ENCODE data around the gene TNFRSF14. TPM values are rescaled to one million over a fixed set of nuclear protein-coding genes. Genes with fewer than 3 reads are reported as not detected.
"Not testable (repeated sequence)": the region's sequence is repeated elsewhere in the genome, so short reads cannot be mapped to it uniquely, and the experiment has no call there.

TNFRSF14 gene
- total RNA-seq, 3 donors from 2014 or later, result 55.8 to 75.8 (median 67.8) TPM

DNA sequence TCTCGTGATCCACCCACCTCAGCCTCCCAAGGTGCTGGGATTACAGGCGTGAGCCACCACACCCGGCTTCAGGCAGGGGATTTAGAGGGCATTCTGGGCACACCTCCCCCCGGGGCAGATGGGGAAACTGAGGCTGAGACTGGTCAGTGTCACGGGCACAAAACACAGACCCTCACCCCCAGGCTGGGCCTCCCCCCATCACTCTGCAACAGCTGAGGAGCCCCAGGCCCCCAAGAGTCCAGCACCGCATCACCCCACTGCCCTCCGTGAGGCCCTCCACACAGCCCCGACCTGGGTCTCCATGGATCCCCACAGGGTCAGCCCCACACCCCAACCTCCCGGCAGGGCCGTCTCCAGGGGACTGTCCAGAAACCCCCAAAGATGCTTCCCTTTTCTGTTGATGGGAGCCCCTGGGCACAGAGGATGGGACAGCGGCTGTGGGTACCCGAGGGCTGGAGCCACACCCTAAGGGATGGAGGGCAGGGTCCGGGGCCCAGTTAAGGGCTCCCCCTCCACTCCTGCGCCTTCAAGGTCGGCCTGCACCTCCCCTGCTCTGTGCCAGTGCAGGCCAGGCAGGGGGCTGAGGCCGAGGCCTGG, 11.0 kb downstream of the TNFRSF14 start:
- intact Hi-C loops (cut with DNase I; ENCODE audit: low total_unique reads), result no loop called here
- Histone ChIP-seq H3K9me3 (no peaks in the 10 kb centered on the region), H3K4me3 (no peak overlapping the region), H3K36me3 (no peaks in the 10 kb centered on the region), H3K4me1 (no peaks in the 10 kb centered on the region), H3K27ac (no peak overlapping the region), H3K27me3 (peaks cover 0 to 7% of the 10 kb centered on the region in 2 donors)
- TF ChIP-seq POLR2A (IDR thresholded peaks at IDR 0.05), result no peak
- no peak for TF ChIP-seq POLR2AphosphoS5 (IDR thresholded peaks at IDR 0.05)
- TF ChIP-seq, protein P1, sequence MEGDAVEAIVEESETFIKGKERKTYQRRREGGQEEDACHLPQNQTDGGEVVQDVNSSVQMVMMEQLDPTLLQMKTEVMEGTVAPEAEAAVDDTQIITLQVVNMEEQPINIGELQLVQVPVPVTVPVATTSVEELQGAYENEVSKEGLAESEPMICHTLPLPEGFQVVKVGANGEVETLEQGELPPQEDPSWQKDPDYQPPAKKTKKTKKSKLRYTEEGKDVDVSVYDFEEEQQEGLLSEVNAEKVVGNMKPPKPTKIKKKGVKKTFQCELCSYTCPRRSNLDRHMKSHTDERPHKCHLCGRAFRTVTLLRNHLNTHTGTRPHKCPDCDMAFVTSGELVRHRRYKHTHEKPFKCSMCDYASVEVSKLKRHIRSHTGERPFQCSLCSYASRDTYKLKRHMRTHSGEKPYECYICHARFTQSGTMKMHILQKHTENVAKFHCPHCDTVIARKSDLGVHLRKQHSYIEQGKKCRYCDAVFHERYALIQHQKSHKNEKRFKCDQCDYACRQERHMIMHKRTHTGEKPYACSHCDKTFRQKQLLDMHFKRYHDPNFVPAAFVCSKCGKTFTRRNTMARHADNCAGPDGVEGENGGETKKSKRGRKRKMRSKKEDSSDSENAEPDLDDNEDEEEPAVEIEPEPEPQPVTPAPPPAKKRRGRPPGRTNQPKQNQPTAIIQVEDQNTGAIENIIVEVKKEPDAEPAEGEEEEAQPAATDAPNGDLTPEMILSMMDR (IDR thresholded peaks at IDR 0.05), result no peak
- no peak for DNase-seq (ENCODE audit: low spot score in 2 of 2)

DNA sequence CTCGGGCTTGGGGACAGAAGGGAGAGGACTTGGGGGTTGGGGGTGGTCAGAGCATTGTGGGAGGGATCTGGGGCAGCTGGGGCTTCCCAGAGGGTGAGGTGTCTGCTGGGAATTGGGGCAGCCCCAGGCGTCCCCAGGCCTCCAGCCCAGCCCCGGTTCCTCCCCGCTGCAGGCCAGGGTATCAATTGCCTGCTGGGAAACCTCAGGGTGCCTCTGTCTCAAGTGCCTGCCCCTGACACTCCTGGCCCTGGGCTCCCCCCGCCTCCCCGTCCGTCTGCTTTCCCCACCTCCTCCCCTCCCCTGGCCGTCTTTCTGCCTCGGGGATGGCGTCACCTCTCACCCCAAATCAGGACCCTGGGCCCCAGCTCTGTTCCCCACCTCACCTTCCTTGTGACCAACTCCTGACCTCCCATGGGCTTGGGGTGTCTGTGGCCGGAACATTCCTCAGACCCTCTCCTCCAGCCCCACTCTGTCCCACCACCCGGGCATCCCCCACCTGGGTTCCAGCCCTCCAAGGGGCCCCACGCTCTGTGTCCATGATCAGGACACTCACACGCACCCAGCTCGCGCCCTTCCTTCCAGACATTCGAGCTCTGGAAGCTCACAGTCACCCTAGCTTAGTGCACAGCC, 12.1 kb downstream of the TNFRSF14 start:
- H3K27me3 ChIP-seq, result not testable (repeated sequence)

DNA sequence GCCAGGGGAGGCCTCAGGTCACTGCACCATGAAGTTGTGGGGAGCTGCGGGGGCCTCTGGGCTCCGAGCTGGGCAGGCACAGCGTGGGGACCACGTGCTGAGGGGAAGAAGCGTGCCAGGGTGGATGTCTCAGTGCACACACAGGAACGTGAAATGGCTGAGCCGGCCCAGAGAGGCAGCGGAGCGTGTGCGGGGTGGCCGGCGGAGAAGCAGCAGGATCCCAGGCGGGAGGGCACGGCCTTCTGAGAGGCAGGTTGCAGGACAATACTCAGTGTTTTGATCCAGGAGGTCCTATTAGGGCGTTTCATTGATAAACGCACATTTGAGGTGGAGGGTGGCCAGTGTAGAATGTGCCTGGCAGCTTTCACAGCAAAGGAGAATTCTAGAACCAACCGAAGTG, 12.9 kb downstream of the TNFRSF14 start:
- Histone ChIP-seq H3K27ac (no peak overlapping the region), H3K9me3 (peaks cover 0 to 5% of the 10 kb centered on the region in 2 donors), H3K27me3 (peaks cover 0 to 7% of the 10 kb centered on the region in 2 donors), H3K36me3 (no peaks in the 10 kb centered on the region), H3K4me1 (no peaks in the 10 kb centered on the region), H3K4me3 (no peak overlapping the region)
- DNase-seq (ENCODE audit: low spot score in 2 of 2), result no peak
- TF ChIP-seq POLR2AphosphoS5 (IDR thresholded peaks at IDR 0.05) (no peak), POLR2A (IDR thresholded peaks at IDR 0.05) (no peak)
- TF ChIP-seq, protein P1 (IDR thresholded peaks at IDR 0.05), result no peak
- intact Hi-C loops (cut with DNase I; ENCODE audit: low total_unique reads), result no loop called here

More for the DNA sequence above, 12.1 kb downstream of the TNFRSF14 start:
- DNase-seq (ENCODE audit: low spot score in 2 of 2); intact Hi-C loops (cut with DNase I; ENCODE audit: low total_unique reads); H3K36me3 ChIP-seq; H3K4me3 ChIP-seq; H3K4me1 ChIP-seq; H3K9me3 ChIP-seq; H3K27ac ChIP-seq: not testable (repeated sequence)

DNA sequence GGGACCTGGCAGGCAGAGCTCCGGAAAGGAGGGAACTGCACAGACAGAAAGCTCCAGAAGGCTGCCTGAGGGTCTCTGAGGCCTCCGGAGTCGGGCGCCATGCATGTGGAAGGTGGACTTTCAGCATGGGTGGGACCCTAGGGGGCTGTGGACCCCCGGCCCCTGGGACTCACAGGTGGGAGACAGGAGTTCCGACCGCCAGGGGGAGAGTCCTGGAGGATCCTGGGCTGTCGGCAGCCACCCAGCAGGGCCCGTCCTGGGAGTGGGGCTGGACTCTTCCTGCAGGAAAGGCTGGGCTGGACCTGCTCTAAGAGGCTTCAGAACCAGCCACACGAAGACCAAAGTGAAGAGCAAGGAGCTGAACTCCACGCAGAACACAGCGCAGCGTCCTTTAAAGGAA, 13.5 kb downstream of the TNFRSF14 start:
- H3K4me3 ChIP-seq; H3K27me3 ChIP-seq; H3K9me3 ChIP-seq; intact Hi-C loops (cut with DNase I; ENCODE audit: low total_unique reads); H3K27ac ChIP-seq; H3K36me3 ChIP-seq; H3K4me1 ChIP-seq; DNase-seq (ENCODE audit: low spot score in 2 of 2): not testable (repeated sequence)

DNA sequence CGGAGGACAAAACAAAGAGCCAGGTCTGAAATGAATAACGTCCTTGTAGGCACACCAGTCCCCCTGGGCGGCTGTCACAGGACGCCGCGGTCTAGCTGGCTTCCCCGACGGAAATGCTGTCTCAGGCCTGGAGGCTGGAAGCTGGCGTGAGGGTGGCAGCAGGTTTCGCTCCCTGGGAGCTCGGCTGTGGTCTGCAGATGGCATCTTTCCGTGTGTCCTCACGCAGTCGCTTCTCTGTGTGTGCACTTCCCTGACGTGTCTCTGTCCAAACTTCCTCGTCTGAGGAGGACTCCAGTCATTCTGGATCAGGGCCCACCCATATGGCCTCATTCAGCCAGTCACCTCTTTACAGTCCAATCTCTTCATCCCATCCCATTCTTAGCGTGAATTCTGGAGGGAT, 14.2 kb downstream of the TNFRSF14 start:
- Histone ChIP-seq H3K4me3 (no peak overlapping the region), H3K27ac (no peak overlapping the region), H3K9me3 (peaks cover 0 to 5% of the 10 kb centered on the region in 2 donors), H3K36me3 (no peaks in the 10 kb centered on the region), H3K4me1 (no peaks in the 10 kb centered on the region), H3K27me3 (peaks cover 0 to 7% of the 10 kb centered on the region in 2 donors)
- DNase-seq (ENCODE audit: low spot score in 2 of 2), result no peak
- intact Hi-C loops (cut with DNase I; ENCODE audit: low total_unique reads), result no loop called here
- TF ChIP-seq, protein P1 (IDR thresholded peaks at IDR 0.05), result no peak
- TF ChIP-seq POLR2A (IDR thresholded peaks at IDR 0.05) (no peak), POLR2AphosphoS5 (IDR thresholded peaks at IDR 0.05) (no peak)

DNA sequence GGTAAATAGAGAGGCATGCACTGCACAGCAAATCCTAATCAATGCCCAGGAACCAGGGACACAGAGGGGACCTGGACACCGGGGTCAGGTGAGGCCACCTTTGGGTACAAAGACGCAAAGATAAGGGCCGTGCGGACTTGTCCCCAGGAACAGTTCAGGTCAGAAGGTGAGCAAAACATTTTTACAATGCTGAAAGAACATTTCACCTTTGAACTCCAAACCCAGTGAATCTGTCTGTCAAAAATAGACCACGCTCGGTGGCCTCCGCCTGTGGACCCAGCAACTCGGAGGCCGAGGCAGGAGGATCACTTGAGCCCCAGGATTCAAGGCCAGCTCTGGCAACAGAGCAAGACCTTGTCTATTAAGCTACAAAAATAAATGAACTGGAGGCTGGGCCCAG, 15.2 kb downstream of the TNFRSF14 start:
- no peak for TF ChIP-seq POLR2A (IDR thresholded peaks at IDR 0.05)
- H3K27ac ChIP-seq, result no peak overlapping the region
- peaks cover 0 to 5% of the 10 kb centered on the region in 2 donors for H3K9me3 ChIP-seq
- no peaks in the 10 kb centered on the region for H3K4me1 ChIP-seq
- H3K4me3 ChIP-seq, result no peak overlapping the region
- DNase-seq (ENCODE audit: low spot score in 2 of 2), result no peak
- intact Hi-C loops (cut with DNase I; ENCODE audit: low total_unique reads), result no loop called here
- peaks cover 0 to 4% of the 10 kb centered on the region in 2 donors for H3K27me3 ChIP-seq
- no peaks in the 10 kb centered on the region for H3K36me3 ChIP-seq

All from breast epithelium (tissue), 4 donors.